Fibroblast of lung (primary cell): Measurements from ENCODE around the gene CORO2B.

Source experiments
- CTCF ChIP-seq, 2 donors: IDR thresholded peaks in 1 of 2; conservative IDR thresholded peaks in 1 of 2; 1 replicate in 1 of 2; 2 replicates in 1 of 2; pipeline ENCODE4 v1.5.1; 2011 to 2012; ENCODE audit warnings: low read length in 2 of 2, control low read depth in 1 of 2, inconsistent platforms in 1 of 2, low read depth in 1 of 2, mild to moderate bottlenecking in 1 of 2
- EZH2 ChIP-seq: IDR thresholded peaks from 2 replicates; pipeline ENCODE4 v1.5.1; 2012; ENCODE audit warnings: low read length, control low read depth, mild to moderate bottlenecking; ENCODE audit errors: missing control alignments

- no peak for TF ChIP-seq CTCF (conservative IDR thresholded peaks at IDR 0.05 in 1 of 2, IDR thresholded peaks at IDR 0.05 in 1 of 2; ENCODE audit: low read depth in 1 of 2, low read length in 2 of 2)
- TF ChIP-seq EZH2 = no peak
Measured at GRCh38 chr15:68542771-68543164, 36.0 kb upstream of the CORO2B start.
